Brain pericyte (primary cell): ENCODE data around the gene SLC25A52.
"Not testable (repeated sequence)": the region's sequence is repeated elsewhere in the genome, so short reads cannot be mapped to it uniquely, and the experiment has no call there.

Experiments used
- DNase-seq: peaks from one replicate; pipeline ENCODE4 v3.0.0-alpha.2; 2012; ENCODE audit warnings: low read depth, low spot score

Gene SLC25A52

DNA sequence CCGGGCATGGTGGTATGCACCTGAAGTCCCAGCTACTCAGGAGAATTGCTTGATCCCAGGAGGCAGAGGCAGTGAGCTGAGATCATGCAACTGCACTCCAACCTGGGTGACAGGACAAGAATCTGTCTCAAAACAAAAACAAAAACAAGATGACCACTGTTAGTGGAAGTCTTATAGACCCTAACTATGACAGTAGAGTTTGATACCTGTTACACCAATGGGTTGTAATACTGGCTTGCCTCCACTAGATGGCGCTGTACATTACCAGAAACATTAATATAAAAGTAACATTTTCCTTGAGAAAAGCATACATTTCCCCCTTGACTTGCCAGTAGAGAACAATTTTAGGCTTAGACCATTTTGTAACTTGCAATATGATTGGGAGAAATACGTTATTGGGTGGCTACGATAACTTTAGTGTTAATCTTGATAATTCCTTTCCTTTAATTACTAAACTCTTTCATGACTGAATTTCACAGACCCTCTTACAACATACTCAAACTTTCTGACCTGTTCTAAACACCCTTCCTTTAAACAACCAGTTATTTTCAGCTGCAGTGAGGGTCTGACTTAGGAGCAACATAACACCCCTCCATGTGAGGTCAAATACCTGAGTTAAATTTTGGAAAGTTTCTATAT lies 19.5 kb downstream of the SLC25A52 start:
- no peak for DNase-seq

DNA sequence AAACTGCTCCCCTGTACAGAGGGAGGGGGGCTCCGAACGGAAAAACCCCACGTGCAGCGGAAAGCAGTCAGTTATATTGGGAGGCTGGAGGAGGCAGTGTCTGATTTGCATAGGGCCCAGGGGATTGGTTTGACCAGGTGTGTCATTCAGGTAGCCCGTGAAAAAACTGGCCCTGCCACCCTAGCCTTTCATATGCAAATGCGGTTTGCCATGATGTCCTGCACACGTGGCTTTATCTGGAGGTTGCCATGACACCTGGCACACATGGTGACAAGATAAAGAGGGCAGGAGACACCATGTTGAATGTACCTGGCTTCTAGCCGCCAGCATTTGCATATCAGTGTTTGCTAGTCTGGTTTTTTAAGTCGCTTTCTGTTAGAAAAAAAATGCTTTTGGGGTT lies 20.5 kb downstream of the SLC25A52 start:
- no peak for DNase-seq

DNA sequence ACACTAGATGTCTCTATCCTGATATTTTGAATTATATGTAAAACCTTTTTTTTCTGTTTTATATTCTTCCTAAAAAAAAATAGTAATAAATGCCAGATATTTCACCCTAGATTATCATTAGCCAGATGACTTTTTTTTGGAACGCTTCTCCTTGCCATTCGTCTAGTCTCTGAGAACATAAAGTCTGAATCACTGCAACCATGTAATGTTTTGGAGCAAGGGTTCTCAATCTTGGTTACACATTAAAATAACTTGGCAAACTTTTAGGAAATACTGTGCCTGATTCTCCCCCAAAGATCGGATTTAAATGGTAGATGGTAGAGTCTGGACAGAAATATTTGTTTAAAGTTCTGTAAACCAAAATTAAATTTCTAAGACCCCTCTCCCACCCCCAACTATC lies 21.0 kb downstream of the SLC25A52 start:
- DNase-seq: no peak

DNA sequence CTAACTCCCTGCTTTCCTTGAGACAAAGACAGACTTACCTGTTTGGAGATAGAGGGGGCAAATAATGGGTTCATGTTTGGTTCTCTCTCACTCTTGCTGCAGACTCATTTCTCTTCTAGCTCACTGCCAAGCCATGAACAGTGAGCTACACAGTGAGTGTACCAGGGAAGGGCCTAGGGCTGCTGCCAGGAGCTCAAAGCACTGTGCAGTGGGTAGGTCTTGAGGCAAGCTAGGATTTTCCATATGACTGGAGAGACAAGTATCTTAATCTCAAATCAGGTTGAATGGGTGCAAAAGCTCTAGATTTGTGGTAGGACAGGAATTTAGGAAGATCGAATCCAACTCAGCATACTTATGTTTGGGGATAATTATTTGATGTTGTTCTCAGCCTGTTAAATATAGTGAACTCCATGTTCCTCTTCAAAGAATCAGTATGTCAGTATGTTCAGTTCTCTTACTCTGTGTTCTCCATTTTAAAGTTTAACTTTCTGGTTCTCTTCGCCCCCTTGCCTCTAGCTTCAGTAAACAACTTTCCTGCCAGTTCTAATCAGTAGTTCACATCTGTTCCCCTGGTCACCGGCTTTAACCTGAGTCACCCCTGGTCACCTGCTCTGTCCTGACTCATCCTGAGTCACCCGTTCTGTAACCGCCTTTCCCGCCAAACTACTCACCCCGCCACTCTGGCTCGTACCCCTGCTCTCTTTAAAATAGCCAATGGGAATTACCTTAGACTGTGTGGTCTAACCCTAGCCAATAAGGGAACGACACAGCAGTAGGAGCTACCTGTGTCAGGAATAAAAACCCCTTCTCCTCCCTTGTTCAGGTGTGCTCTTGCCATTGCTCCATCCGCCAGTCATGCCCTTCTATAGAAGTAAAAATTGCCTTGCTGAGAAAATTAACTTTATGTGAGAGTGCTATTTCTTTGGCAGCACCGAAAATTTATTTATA lies 21.9 kb downstream of the SLC25A52 start:
- no peak for DNase-seq

DNA sequence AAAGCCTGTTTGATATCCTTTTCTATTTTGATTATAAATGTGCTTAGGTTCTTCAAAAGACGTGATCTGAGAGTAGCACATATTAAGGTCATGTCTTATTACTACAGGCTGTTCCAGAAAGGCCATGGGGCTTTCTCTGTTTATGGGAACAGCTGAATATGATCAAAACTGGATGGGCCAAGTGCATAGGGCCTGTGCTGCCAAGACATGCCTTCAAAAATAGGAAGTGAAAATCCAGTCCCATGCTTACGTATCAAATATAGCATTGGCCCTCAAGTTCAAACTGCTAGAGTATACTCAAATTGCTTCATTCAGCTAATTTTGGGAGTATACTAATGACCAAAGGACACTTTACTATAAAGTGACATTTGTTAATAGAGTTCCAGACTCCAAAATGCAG lies 24.1 kb downstream of the SLC25A52 start:
- no peak for DNase-seq

DNA sequence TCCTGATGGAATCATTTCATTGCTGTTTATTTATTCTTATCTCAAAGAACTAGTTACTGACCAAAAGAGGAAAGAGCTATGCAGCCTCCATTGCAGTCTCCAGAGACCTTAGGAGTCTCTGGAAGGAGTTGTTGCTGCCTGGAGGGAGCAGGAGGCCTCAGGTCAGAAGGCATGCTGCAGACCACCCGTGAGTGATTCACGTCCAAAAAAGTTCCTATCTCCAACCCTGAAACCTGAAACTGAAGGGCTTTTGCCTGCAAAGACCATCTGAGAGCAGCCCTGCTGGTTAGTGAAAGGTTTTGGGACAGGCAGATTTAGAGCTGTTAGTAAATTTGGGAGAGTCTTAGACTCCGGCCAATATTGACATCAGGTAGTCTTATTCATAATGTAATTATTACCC lies 29.1 kb downstream of the SLC25A52 start:
- DNase-seq: no peak

DNA sequence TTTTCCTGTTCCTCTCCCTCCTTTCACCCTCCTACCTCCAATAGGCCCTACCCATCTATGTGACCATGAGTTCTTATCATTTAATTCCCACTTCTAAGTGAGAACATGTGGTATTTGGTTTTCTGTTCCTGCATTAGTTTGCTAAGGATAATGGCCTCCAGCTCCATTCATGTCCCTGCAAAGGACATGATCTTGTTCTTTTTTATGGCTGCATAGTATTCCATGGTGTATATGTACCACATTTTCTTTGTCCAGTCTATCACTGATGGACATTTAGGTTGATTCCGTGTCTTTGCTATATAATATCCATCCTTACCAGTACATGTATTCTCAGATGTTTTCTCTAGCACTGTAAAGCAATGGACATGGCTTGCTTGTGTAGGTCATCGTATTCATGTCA lies 31.5 kb downstream of the SLC25A52 start:
- DNase-seq: not testable (repeated sequence)

DNA sequence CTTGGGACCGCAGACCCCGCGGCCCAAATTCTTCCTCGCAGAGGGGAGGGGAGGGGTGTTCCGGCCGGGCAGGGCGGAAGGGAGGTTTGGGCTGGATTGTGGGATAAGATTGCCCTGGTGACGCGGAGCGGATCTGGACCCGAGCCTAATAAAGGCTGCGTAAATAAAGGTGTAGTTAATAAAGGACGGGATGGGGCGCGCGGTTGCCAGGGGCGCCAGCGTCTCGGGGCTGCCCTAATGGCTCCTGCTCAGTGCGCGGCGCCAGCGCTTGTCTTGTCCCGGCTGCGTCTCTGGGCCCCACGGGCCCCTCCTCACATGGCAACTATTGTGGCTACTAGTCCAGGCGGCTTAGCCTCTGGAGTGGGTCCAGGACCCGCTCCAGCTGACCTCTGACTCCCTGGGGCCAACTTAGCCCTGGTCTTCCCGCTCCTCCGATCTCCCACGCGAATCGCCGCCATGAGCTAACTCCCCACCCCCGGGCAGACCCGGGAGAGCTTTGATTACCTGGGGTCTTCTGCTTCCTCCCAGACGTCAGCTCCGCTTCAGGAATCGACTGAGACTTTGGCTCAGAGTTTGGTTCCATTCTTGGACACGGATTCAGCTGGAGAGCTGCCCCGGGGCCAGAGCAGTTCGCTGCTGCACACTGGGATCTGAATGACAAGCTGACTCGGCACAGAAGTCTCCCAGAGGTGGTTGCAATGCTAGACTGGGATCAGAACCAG lies 36.5 kb downstream of the SLC25A52 start:
- no peak for DNase-seq

DNA sequence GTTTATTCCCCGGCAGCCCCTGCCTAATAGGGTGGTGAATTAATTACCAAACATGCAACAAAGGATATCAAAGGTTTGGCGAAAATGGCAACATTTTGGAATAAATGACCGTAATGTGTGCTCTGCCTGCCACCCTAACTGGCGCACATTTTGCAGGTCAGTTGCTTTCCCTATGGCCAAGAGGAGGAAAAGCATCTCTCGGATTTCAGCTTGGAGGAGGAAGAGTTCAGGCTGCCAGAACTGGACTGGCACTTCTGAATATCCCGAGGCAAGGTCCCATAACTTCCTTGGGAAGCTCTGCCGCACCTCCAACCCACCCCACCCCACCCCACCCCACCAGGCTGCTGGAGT lies 37.1 kb downstream of the SLC25A52 start:
- no peak for DNase-seq

DNA sequence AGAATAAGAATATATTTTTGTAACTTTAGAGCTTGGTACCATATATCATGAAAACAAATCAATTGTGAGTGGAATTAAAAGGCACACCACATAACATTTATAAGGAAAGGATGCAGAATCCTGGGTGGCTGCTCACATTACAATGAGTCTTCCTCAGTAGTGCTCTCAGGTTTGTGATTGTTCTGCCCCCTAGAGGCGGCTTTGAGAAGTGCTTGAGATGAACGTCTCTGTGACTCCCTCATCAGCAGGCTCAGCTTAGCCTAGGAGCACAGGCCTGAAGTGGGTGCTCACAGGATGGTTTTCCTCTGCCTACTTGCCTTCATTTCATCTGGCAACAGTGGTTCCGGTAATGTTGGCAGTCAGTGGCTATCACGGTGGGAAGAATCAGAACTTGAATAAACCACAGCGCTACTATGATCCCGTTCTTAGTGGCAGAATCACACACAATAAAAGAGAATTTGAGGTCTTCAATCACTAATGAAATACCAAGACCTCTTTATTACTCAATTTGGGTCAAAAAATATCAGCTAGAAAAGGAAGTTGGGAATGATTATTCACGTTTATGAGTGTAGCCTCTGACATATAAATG lies 38.2 kb downstream of the SLC25A52 start:
- DNase-seq: no peak

DNA sequence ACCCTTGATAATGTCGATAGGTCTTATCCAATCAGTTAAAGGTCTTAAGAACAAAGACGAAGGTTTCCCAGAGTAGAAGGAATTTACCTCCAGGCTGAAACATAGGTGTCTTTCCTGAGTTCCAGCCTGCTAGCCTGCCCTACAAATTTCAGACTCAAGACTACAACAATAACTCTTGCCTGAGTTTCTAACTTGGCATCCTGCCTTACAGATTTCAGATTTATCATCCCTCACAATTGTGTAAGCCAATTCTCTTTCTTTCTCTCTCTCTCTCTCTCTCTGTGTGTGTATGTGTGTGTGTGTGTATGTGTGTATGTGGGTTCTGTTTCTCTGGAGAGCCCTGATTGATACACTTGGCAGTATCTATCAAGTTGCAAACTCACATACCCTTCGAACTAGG lies 39.1 kb downstream of the SLC25A52 start:
- no peak for DNase-seq

DNA sequence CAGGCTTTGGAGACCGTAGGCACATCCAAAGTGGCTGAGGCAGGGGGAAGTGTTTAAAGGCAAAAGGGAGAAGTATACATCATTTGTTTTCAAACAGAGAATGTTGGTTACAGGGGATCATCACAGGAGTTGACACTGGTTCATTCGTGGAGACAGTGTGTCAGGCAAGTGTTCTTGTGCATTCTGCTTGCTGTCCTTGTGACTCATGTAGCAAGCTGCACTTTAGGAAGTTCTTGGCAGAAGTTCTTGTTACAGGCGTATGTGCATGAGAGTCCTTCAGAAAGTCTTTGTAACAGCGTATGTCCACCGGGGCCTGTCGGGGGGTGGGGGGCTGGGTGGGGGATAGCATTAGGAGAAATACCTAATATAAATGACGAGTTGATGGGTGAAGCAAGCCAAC lies 39.8 kb downstream of the SLC25A52 start:
- DNase-seq: no peak

DNA sequence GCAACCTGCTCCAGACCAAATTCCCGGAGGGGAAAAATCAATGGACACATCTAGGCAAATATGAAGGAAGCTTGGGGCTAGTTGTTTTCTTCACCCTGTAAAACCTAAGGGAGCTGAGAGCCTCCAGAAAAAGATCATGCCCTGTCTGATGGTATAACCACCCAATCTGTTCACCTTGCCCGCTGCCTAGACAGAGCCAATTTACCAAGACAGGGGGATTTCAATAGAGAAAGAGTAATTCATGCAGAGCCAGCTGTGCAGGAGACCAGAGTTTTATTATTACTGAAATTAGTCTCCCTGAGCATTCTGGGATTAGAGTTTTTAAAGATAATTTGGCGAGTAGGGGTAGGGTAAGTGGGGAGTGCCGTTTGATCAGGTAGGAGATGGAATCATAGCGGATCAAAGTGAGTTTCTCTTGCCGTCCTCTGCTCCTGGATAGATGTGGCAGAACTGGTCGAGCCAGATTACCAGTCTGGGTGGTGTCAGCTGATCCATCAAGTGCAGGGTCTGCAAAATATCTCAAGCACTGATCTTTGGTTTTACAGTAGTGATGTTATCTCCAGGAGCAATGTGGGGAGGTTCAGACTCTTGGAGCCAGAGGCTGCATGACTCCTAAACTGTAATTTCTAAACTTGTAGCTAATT lies 41.2 kb downstream of the SLC25A52 start:
- DNase-seq: no peak

DNA sequence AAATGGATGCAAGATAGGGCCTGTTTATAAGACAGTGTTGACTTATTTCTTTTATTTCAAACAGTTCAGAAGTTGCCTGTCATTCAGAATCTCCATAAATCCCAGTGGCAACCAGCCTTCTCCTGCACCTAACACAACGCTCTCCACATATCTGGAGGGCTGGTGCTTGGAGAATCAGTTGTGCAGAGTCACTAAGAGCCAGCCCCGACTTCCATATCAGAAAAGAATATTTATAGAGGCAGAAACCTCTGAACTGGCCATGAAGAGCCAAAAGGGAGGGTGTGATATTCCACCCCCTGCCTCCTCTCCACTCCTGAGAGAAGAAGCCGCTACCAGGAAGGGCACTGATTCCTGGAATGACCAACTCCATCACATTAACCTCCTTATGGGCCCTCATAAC lies 42.3 kb downstream of the SLC25A52 start:
- DNase-seq: no peak

DNA sequence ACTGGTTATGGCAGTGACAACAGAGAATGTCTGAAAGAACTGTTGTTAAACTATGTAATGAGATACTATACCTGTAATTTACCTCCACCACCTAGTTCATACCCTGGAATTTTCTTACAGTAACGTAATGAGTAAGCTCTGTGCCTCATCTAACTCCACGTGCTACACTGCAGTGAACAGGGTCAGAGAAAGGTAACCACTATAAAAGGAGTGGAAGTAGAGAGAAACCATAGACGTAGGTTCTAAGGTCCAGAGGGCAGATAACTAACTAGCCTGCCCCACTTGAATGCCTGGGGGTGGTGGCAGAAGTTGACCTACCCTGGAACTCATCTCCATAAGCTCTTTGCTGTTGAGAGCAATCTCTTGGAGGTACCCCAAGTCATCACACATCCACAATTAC lies 44.3 kb downstream of the SLC25A52 start:
- DNase-seq: no peak

DNA sequence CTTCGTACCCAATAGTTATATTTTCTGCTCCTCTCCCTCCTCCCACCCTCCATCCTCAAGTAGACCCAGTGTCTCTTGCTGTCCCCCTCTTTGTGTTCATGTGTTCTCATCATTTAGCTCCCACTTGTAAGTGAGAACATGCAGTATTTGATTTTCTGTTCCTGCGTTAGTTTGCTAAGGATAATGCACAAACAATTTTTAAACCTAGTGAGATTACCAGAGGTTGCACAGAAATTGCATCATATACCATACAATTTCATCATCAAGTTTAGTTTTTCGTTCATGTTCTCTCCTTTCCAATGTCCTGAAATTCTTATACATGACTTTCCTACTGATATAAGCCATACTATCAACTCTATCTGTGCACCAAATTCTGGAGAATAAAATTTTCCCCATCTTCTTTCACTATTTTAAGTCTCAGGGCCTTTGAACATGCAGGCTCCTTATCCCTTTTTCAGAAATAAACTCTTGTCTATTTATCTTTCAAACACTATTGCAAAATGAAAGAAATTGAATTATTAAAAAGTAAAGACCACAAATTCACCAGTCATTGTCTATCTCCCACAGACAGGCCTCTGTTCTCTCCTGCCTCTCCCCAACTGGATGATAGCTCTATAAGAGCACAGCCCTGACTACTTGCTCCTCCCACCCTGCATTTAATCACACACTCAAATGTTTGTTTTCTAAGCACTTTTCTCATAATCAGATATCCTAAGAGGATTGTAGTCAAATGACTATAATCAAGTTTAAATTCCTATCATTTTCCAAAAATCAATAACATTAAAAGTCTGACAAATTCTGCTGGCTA lies 49.1 kb downstream of the SLC25A52 start:
- no peak for DNase-seq

DNA sequence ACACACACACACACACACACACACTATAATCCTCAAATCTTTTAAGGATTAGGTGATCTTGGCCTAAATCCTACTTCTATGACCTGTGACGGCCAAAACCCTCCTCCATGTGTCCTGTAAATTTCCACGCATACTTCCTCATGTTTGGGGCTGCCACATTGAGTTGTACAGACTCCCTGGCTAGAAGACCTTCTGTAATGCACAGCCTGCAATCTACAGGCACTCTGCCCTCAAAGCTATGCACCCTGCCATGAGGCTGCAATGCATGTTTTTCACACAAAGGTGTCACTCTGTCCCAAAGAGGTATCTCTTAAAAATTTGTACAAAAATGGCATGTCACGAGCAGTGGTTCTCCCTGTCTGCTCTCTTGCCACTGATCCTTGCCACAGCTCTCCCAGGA lies 49.9 kb downstream of the SLC25A52 start:
- no peak for DNase-seq
